ENCODE data around the gene VWA5A. TPM values are rescaled to one million over a fixed set of nuclear protein-coding genes. Genes with fewer than 3 reads are reported as not detected.

VWA5A gene
- total and polyA plus RNA-seq, 2 of the 13 experiments (the other 11 are each of a cell fraction or from before 2014, with no cell fraction given): 1.3 to 1.8 TPM

DNA sequence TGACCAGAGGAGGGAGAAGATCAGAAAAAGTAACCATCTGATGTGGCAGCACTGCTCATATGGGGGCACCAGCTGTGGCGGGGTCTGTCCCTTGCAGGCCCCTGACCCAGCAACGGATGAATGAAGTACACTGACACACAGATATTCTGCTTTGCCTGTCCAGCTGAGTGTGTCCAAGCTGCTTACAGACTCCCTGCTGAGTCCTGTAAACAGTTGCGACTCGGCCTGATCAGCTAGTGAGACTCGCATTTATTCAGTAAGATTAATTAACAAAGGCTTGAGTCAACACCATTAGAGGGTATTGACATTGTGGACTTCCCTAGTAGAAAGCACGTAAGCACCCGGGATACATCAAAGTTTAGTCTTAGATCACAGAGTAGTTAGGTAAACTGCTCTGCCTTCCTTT is 52.6 kb downstream of the VWA5A start:
- ChIA-PET POLR2A (no interaction called here), CTCF (ENCODE audit: low intra/inter-chr PET ratio, low total read pairs) (no interaction called here)
- H3K4me1 ChIP-seq (ENCODE audit: insufficient read depth, low read length): no peaks in the 10 kb centered on the region
- DNase-seq (ENCODE audit: low spot score) (no peak), FAIRE-seq (no peak), ATAC-seq (no peak)
- H3K4me2 ChIP-seq (ENCODE audit: low read depth, low read length): no peak overlapping the region
- no peaks in the 10 kb centered on the region for H4K20me1 ChIP-seq (ENCODE audit: insufficient read depth, low read length)
- TF ChIP-seq ZNF749 (CRISPR knock-in tag; IDR thresholded peaks at IDR 0.05; ENCODE audit: borderline replicate concordance) (no peak), MLX (CRISPR knock-in tag; IDR thresholded peaks at IDR 0.05) (no peak), ZNF552 (CRISPR knock-in tag; IDR thresholded peaks at IDR 0.05; ENCODE audit: borderline replicate concordance) (no peak), ZNF10 (CRISPR knock-in tag; IDR thresholded peaks at IDR 0.05; ENCODE audit: borderline replicate concordance, low read depth) (no peak)
- 0% methylated on average over 2 of the region's 7 CpGs for WGBS (ENCODE audit: low lambda C conversion rate)
- intact Hi-C loops (cut with micrococcal nuclease; ENCODE audit: unreplicated experiment): no loop called here
- no peaks in the 10 kb centered on the region for H3K36me3 ChIP-seq (replicated peaks in 1 of 2; ENCODE audit: control insufficient read depth in 1 of 2, insufficient read depth in 2 of 2, low read length in 2 of 2)
- no TSS peak for BruUV-seq (replicated peaks)
- no peak overlapping the region for H3K27ac ChIP-seq (ENCODE audit: extremely low read length, insufficient read depth, low read length)
- no peaks in the 10 kb centered on the region for H3K27me3 ChIP-seq (ENCODE audit: control insufficient read depth in 1 of 2, insufficient read depth in 2 of 2, low read length in 2 of 2)
- in situ Hi-C loops (cut with HindIII; ENCODE audit: extremely low pct_ligation_motif_present, low pct_unique_long_range_greater_than_20kb): no loop called here
- no peak overlapping the region for H3K9ac ChIP-seq (ENCODE audit: insufficient read depth, low read depth, low read length)
- H2AFZ ChIP-seq (ENCODE audit: low read length): no peak overlapping the region
- no peaks in the 10 kb centered on the region for H3K79me2 ChIP-seq (ENCODE audit: insufficient read depth, low read length)
- H3K9me3 ChIP-seq (ENCODE audit: low read length): no peaks in the 10 kb centered on the region
- H3K4me3 ChIP-seq (replicated peaks in 1 of 3; ENCODE audit: insufficient read depth in 1 of 3, low read depth in 2 of 3, low read length in 3 of 3): no peak overlapping the region

GRCh38 chr11:124168796-124169195 is 53.5 kb downstream of the VWA5A start:
- Histone ChIP-seq H4K20me1 (ENCODE audit: insufficient read depth, low read length) (no peaks in the 10 kb centered on the region), H3K4me1 (ENCODE audit: insufficient read depth, low read length) (no peaks in the 10 kb centered on the region), H3K27ac (ENCODE audit: extremely low read length, insufficient read depth, low read length) (no peak overlapping the region), H2AFZ (ENCODE audit: low read length) (no peak overlapping the region), H3K36me3 (replicated peaks in 1 of 2; ENCODE audit: control insufficient read depth in 1 of 2, insufficient read depth in 2 of 2, low read length in 2 of 2) (no peaks in the 10 kb centered on the region), H3K4me2 (ENCODE audit: low read depth, low read length) (no peak overlapping the region), H3K9ac (ENCODE audit: insufficient read depth, low read depth, low read length) (no peak overlapping the region), H3K27me3 (ENCODE audit: control insufficient read depth in 1 of 2, insufficient read depth in 2 of 2, low read length in 2 of 2) (no peaks in the 10 kb centered on the region), H3K79me2 (ENCODE audit: insufficient read depth, low read length) (no peaks in the 10 kb centered on the region), H3K4me3 (replicated peaks in 1 of 3; ENCODE audit: insufficient read depth in 1 of 3, low read depth in 2 of 3, low read length in 3 of 3) (no peak overlapping the region), H3K9me3 (ENCODE audit: low read length) (no peaks in the 10 kb centered on the region)
- ATAC-seq (no peak), FAIRE-seq (no peak), DNase-seq (ENCODE audit: low spot score) (no peak)
- ChIA-PET POLR2A (no interaction called here), CTCF (ENCODE audit: low intra/inter-chr PET ratio, low total read pairs) (no interaction called here)
- no TSS peak for BruUV-seq (replicated peaks)
- intact Hi-C loops (cut with micrococcal nuclease; ENCODE audit: unreplicated experiment): no loop called here
- in situ Hi-C loops (cut with HindIII; ENCODE audit: extremely low pct_ligation_motif_present, low pct_unique_long_range_greater_than_20kb): no loop called here
- TF ChIP-seq MYNN (CRISPR knock-in tag; IDR thresholded peaks at IDR 0.05; ENCODE audit: low read depth) (no peak), ZMYM3 (CRISPR knock-in tag; IDR thresholded peaks at IDR 0.05) (no peak), HOXD1 (CRISPR knock-in tag; IDR thresholded peaks at IDR 0.05) (no peak), ZEB1 (IDR thresholded peaks at IDR 0.05; ENCODE audit: insufficient replicate concordance, low read depth) (no peak), ZNF235 (CRISPR knock-in tag; IDR thresholded peaks at IDR 0.05; ENCODE audit: borderline replicate concordance) (no peak), MAX (IDR thresholded peaks at IDR 0.05) (no peak), ZNF710 (CRISPR knock-in tag; IDR thresholded peaks at IDR 0.05; ENCODE audit: borderline replicate concordance) (no peak), PRDM10 (CRISPR knock-in tag; IDR thresholded peaks at IDR 0.05; ENCODE audit: low read depth) (no peak), ZNF101 (CRISPR knock-in tag; IDR thresholded peaks at IDR 0.05; ENCODE audit: borderline replicate concordance, low read depth) (no peak)

Measured in HepG2 (cell line).